ENCODE measurements around the gene PAK1IP1. TPM values are rescaled to one million over a fixed set of nuclear protein-coding genes. Genes with fewer than 3 reads are reported as not detected.
"Not testable (repeated sequence)": the region's sequence is repeated elsewhere in the genome, so short reads cannot be mapped to it uniquely, and the experiment has no call there.

Gene PAK1IP1
- polyA plus RNA-seq, 4 donors: 5.1 to 17.5 (median 10.3) TPM

GRCh38 chr6:10719296-10719963 lies 24.7 kb downstream of the PAK1IP1 start:
- FAIRE-seq (no peak), DNase-seq (peak; percentile 18 to 39)
- Histone ChIP-seq H3K9me3 (ENCODE audit: control insufficient read depth in 2 of 2, insufficient read depth in 1 of 2, low read depth in 1 of 2, low read length in 1 of 2) (peaks cover 0 to 11% of the 10 kb centered on the region in 2 donors), H3K4me1 (ENCODE audit: control insufficient read depth in 3 of 3, insufficient read depth in 2 of 3, low read depth in 1 of 3, low read length in 2 of 3) (peaks cover 3 to 16% (median 5%) of the 10 kb centered on the region in 3 donors), H3K27me3 (ENCODE audit: control insufficient read depth in 3 of 3, insufficient read depth in 3 of 3, low read length in 3 of 3) (no peaks in the 10 kb centered on the region), H3K27ac (ENCODE audit: low read depth in 1 of 3, low read length in 2 of 3) (no peak overlapping the region), H3K4me3 (ENCODE audit: low read depth in 1 of 3, low read length in 3 of 3) (peak overlapping the region; percentile 46 to 76 (median 67)), H3K36me3 (ENCODE audit: control insufficient read depth in 3 of 3, insufficient read depth in 2 of 3, low read depth in 1 of 3, low read length in 3 of 3) (no peaks in the 10 kb centered on the region)
- 65 to 72% (median 67%) methylated on average over 8 of the region's 8 CpGs for WGBS, 3 donors

- H3K4me1 ChIP-seq (ENCODE audit: control insufficient read depth in 3 of 3, insufficient read depth in 2 of 3, low read depth in 1 of 3, low read length in 2 of 3): peaks cover 3 to 20% (median 6%) of the 10 kb centered on the region in 3 donors
- no peaks in the 10 kb centered on the region for H3K27me3 ChIP-seq (ENCODE audit: control insufficient read depth in 3 of 3, insufficient read depth in 3 of 3, low read length in 3 of 3)
- peaks cover 0 to 11% of the 10 kb centered on the region in 2 donors for H3K9me3 ChIP-seq (ENCODE audit: control insufficient read depth in 2 of 2, insufficient read depth in 1 of 2, low read depth in 1 of 2, low read length in 1 of 2)
- peak overlapping the region; percentile 83 to 89 (median 86) for H3K27ac ChIP-seq (ENCODE audit: low read depth in 1 of 3, low read length in 2 of 3)
- peaks cover 0 to 2% (median 0%) of the 10 kb centered on the region in 3 donors for H3K36me3 ChIP-seq (ENCODE audit: control insufficient read depth in 3 of 3, insufficient read depth in 2 of 3, low read depth in 1 of 3, low read length in 3 of 3)
- FAIRE-seq (no peak), DNase-seq (no peak)
- peak overlapping the region; percentile 46 to 76 (median 67) for H3K4me3 ChIP-seq (ENCODE audit: low read depth in 1 of 3, low read length in 3 of 3)
- WGBS, 3 donors: 27 to 46% (median 37%) methylated on average over 13 to 21 of the region's 21 CpGs
These were observed 25.1 kb downstream of the PAK1IP1 start for GRCh38 chr6:10719964-10720264.

- WGBS, 3 donors: 27 to 40% (median 30%) methylated on average over 32 to 49 of the region's 49 CpGs
These were observed 25.6 kb downstream of the PAK1IP1 start for GRCh38 chr6:10720265-10720959.

GRCh38 chr6:10720960-10721849 lies 26.4 kb downstream of the PAK1IP1 start:
- Histone ChIP-seq H3K27ac (ENCODE audit: low read depth in 1 of 3, low read length in 2 of 3) (peak overlapping the region; percentile 83 to 89 (median 86)), H3K4me1 (ENCODE audit: control insufficient read depth in 3 of 3, insufficient read depth in 2 of 3, low read depth in 1 of 3, low read length in 2 of 3) (peaks cover 3 to 23% (median 6%) of the 10 kb centered on the region in 3 donors), H3K4me3 (ENCODE audit: low read depth in 1 of 3, low read length in 3 of 3) (peak overlapping the region; percentile 46 to 76 (median 67)), H3K9me3 (ENCODE audit: control insufficient read depth in 2 of 2, insufficient read depth in 1 of 2, low read depth in 1 of 2, low read length in 1 of 2) (peaks cover 0 to 11% of the 10 kb centered on the region in 2 donors)
- WGBS, 3 donors: 67 to 76% (median 72%) methylated on average over 17 of the region's 17 CpGs
- H3K36me3 ChIP-seq (ENCODE audit: control insufficient read depth in 3 of 3, insufficient read depth in 2 of 3, low read depth in 1 of 3, low read length in 3 of 3); FAIRE-seq; H3K27me3 ChIP-seq (ENCODE audit: control insufficient read depth in 3 of 3, insufficient read depth in 3 of 3, low read length in 3 of 3): not testable (repeated sequence)
- DNase-seq: peak in 1 of 2 donors; percentile 31

More at GRCh38 chr6:10720265-10720959, 25.6 kb downstream of the PAK1IP1 start:
- Histone ChIP-seq H3K27me3 (ENCODE audit: control insufficient read depth in 3 of 3, insufficient read depth in 3 of 3, low read length in 3 of 3) (no peaks in the 10 kb centered on the region), H3K4me3 (ENCODE audit: low read depth in 1 of 3, low read length in 3 of 3) (peak overlapping the region; percentile 46 to 76 (median 67)), H3K27ac (ENCODE audit: low read depth in 1 of 3, low read length in 2 of 3) (peak overlapping the region; percentile 83 to 89 (median 86)), H3K36me3 (ENCODE audit: control insufficient read depth in 3 of 3, insufficient read depth in 2 of 3, low read depth in 1 of 3, low read length in 3 of 3) (peaks cover 0 to 7% (median 2%) of the 10 kb centered on the region in 3 donors), H3K9me3 (ENCODE audit: control insufficient read depth in 2 of 2, insufficient read depth in 1 of 2, low read depth in 1 of 2, low read length in 1 of 2) (peaks cover 0 to 11% of the 10 kb centered on the region in 2 donors), H3K4me1 (ENCODE audit: control insufficient read depth in 3 of 3, insufficient read depth in 2 of 3, low read depth in 1 of 3, low read length in 2 of 3) (peaks cover 3 to 23% (median 6%) of the 10 kb centered on the region in 3 donors)
- DNase-seq: peak; percentile 49 to 72
- FAIRE-seq: no peak

GRCh38 chr6:10721850-10722569 lies 27.2 kb downstream of the PAK1IP1 start:
- no peak for DNase-seq
- peaks cover 3 to 23% (median 6%) of the 10 kb centered on the region in 3 donors for H3K4me1 ChIP-seq (ENCODE audit: control insufficient read depth in 3 of 3, insufficient read depth in 2 of 3, low read depth in 1 of 3, low read length in 2 of 3)
- H3K27ac ChIP-seq (ENCODE audit: low read depth in 1 of 3, low read length in 2 of 3): peak overlapping the region; percentile 74 to 90 (median 85)
- peaks cover under 1 to 12% (median 2%) of the 10 kb centered on the region in 3 donors for H3K36me3 ChIP-seq (ENCODE audit: control insufficient read depth in 3 of 3, insufficient read depth in 2 of 3, low read depth in 1 of 3, low read length in 3 of 3)
- peak overlapping the region; percentile 38 to 85 (median 75) for H3K4me3 ChIP-seq (ENCODE audit: low read depth in 1 of 3, low read length in 3 of 3)
- no peak for FAIRE-seq
- peaks cover 0 to 11% of the 10 kb centered on the region in 2 donors for H3K9me3 ChIP-seq (ENCODE audit: control insufficient read depth in 2 of 2, insufficient read depth in 1 of 2, low read depth in 1 of 2, low read length in 1 of 2)
- 77 to 89% (median 87%) methylated on average over 11 of the region's 11 CpGs for WGBS, 3 donors
- no peaks in the 10 kb centered on the region for H3K27me3 ChIP-seq (ENCODE audit: control insufficient read depth in 3 of 3, insufficient read depth in 3 of 3, low read length in 3 of 3)

GRCh38 chr6:10722570-10722819 lies 27.7 kb downstream of the PAK1IP1 start:
- WGBS, 3 donors: 2 to 5% (median 3%) methylated on average over 6 of the region's 6 CpGs
- peak overlapping the region; percentile 74 to 90 (median 85) for H3K27ac ChIP-seq (ENCODE audit: low read depth in 1 of 3, low read length in 2 of 3)
- H3K27me3 ChIP-seq (ENCODE audit: control insufficient read depth in 3 of 3, insufficient read depth in 3 of 3, low read length in 3 of 3): no peaks in the 10 kb centered on the region
- peak overlapping the region; percentile 38 to 85 (median 75) for H3K4me3 ChIP-seq (ENCODE audit: low read depth in 1 of 3, low read length in 3 of 3)
- H3K9me3 ChIP-seq (ENCODE audit: control insufficient read depth in 2 of 2, insufficient read depth in 1 of 2, low read depth in 1 of 2, low read length in 1 of 2): peaks cover 0 to 11% of the 10 kb centered on the region in 2 donors
- H3K36me3 ChIP-seq (ENCODE audit: control insufficient read depth in 3 of 3, insufficient read depth in 2 of 3, low read depth in 1 of 3, low read length in 3 of 3): peaks cover 2 to 15% (median 2%) of the 10 kb centered on the region in 3 donors
- DNase-seq: no peak
- FAIRE-seq: no peak
- H3K4me1 ChIP-seq (ENCODE audit: control insufficient read depth in 3 of 3, insufficient read depth in 2 of 3, low read depth in 1 of 3, low read length in 2 of 3): peaks cover 3 to 23% (median 6%) of the 10 kb centered on the region in 3 donors

- H3K27ac ChIP-seq (ENCODE audit: low read depth in 1 of 3, low read length in 2 of 3): peak within 1 kb of the TSS; percentile 74 to 90 (median 85)
- H3K36me3 ChIP-seq (ENCODE audit: control insufficient read depth in 3 of 3, insufficient read depth in 2 of 3, low read depth in 1 of 3, low read length in 3 of 3): peaks cover 2 to 19% (median 4%) of the 10 kb centered on the region in 3 donors
- H3K27me3 ChIP-seq (ENCODE audit: control insufficient read depth in 3 of 3, insufficient read depth in 3 of 3, low read length in 3 of 3): no peaks in the 10 kb centered on the region
- 1% methylated on average over 44 to 55 of the region's 55 CpGs for WGBS, 3 donors
- peak within 1 kb of the TSS; percentile 38 to 85 (median 75) for H3K4me3 ChIP-seq (ENCODE audit: low read depth in 1 of 3, low read length in 3 of 3)
- peaks cover 3 to 23% (median 6%) of the 10 kb centered on the region in 3 donors for H3K4me1 ChIP-seq (ENCODE audit: control insufficient read depth in 3 of 3, insufficient read depth in 2 of 3, low read depth in 1 of 3, low read length in 2 of 3)
- FAIRE-seq (no peak), DNase-seq (peak; percentile 98 to 99)
- H3K9me3 ChIP-seq (ENCODE audit: control insufficient read depth in 2 of 2, insufficient read depth in 1 of 2, low read depth in 1 of 2, low read length in 1 of 2): peaks cover 0 to 11% of the 10 kb centered on the region in 2 donors
These were observed 28.2 kb downstream of the PAK1IP1 start, which contains the start of gene TMEM14C for GRCh38 chr6:10722820-10723566. Gene TMEM14C (plus strand): TSS chr6:10723070. CDS start chr6:10724614, 1,544 bp downstream.

Measured in small intestine (tissue), 7 donors.